IPS-20b (cell line): Measurements from ENCODE around the gene SFXN3.

Experiments used
- H3K27ac ChIP-seq: one replicate; pipeline ENCODE4 v1.5.1; 2013; ENCODE audit warnings: low read length
- H3K27me3 ChIP-seq: 2 replicates; pipeline ENCODE4 v1.6.1; 2013; ENCODE audit warnings: mild to moderate bottlenecking, low read length, inconsistent platforms; ENCODE audit not compliant: insufficient read depth
- H3K36me3 ChIP-seq: 2 replicates; pipeline ENCODE4 v1.6.1; 2013; ENCODE audit warnings: low read depth, mild to moderate bottlenecking, inconsistent platforms, low read length, moderate library complexity; ENCODE audit not compliant: insufficient read depth
- H3K4me1 ChIP-seq: 2 replicates; pipeline ENCODE4 v1.6.1; 2013; ENCODE audit warnings: mild to moderate bottlenecking, control low read depth, inconsistent platforms, low read length, moderate library complexity; ENCODE audit not compliant: insufficient read depth
- H3K4me3 ChIP-seq: 2 replicates; pipeline ENCODE4 v1.5.1; 2013; ENCODE audit warnings: mild to moderate bottlenecking, low read length, inconsistent platforms
- H3K9ac ChIP-seq: 2 replicates; pipeline ENCODE4 v1.6.1; 2013; ENCODE audit warnings: low read depth, mild to moderate bottlenecking, inconsistent platforms, low read length, moderate library complexity
- H3K9me3 ChIP-seq: 2 replicates; pipeline ENCODE4 v1.6.1; 2013; ENCODE audit warnings: mild to moderate bottlenecking, low read depth, low read length, inconsistent platforms; ENCODE audit not compliant: insufficient read depth

SFXN3 gene

DNA sequence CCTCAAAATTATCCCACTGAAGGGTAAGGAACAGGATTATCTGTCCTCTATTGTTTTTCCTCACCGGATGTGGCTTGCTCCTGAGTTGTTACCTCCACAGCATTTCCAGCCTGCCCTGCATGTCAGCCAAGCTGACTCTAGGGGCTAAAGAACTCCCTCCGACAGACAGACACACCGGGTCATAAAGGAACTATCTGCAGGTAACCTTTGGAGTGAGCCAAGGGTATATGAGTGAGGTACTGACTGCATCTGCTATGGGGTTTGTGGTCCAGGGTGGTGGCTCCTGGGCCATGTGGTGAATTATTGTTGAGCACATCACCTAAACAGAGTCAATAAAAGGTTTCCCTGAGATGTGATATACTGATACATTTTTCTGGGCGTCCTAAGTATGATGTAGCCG, 23.8 kb downstream of the SFXN3 start:
- no peaks in the 10 kb centered on the region for H3K36me3 ChIP-seq
- H3K27me3 ChIP-seq = peaks cover 26% of the 10 kb centered on the region
- H3K27ac ChIP-seq = no peak overlapping the region
- no peak overlapping the region for H3K9ac ChIP-seq
- H3K4me1 ChIP-seq = peaks cover 6% of the 10 kb centered on the region; the same call in 1 of the 2 replicates
- H3K9me3 ChIP-seq = no peaks in the 10 kb centered on the region
- H3K4me3 ChIP-seq = no peak overlapping the region

DNA sequence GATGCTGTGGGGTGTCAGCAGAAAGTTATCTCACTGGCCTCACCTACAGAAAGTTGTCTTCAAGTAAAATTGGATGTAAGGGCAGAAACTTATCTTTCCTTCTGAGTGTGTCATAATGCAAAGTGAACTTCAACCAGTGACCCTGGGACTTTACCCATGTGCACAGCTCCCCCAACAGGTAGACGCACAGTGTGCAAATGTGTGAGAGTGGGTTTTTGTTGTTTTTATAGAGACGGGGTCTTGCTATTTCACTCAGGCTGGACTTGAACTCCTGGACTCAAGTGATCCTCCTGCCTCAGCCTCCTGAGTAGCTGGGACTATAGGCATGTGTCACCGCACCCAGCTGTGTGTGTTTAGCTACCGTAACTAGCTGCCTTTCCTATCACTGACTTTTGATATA, 24.4 kb downstream of the SFXN3 start:
- Histone ChIP-seq H3K9me3 (no peaks in the 10 kb centered on the region), H3K27ac (no peak overlapping the region), H3K4me1 (peaks cover 6% of the 10 kb centered on the region; the same call in 1 of the 2 replicates), H3K4me3 (no peak overlapping the region), H3K27me3 (peaks cover 20% of the 10 kb centered on the region), H3K9ac (no peak overlapping the region), H3K36me3 (no peaks in the 10 kb centered on the region)

DNA sequence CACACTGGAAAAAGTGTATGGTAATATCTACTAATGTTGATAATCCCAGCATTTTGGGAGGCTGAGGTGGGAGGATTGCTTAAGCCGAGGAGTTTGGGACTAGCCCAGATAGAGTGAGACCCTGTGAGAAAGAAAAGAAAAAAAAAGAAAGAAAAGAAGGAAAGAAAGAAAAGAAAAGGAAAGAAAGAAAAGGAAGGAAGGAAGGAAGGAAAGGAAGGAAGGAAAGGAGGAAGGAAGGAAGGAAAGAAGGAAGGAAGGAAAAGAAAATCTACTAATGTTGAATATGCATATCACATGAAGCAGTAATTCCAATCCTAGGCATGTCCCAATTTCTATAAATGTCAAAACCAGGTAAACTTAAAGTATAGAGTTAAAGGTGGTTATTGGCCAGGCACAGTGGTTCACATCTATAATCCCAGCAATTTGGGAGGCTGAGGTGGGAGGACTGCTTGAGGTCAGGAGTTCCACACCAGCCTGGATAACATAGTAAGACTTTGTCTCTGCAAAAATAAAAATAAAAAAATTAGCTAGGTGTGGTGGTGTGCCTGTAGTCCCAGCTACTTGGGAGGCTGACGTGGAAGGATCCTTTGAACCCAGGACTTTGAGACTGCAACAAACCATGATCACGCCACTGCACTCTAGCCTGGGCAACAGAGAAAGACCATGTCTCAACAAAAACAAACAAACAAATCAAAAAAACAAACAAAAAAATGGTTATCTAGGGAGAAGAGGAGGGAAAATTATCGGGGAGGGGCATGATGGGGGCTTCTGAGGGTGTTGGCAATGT, 25.5 kb downstream of the SFXN3 start:
- H3K4me3 ChIP-seq = no peak overlapping the region
- H3K4me1 ChIP-seq = no peaks in the 10 kb centered on the region
- H3K9ac ChIP-seq = no peak overlapping the region
- no peaks in the 10 kb centered on the region for H3K9me3 ChIP-seq
- H3K36me3 ChIP-seq = no peaks in the 10 kb centered on the region
- peaks cover 14% of the 10 kb centered on the region for H3K27me3 ChIP-seq
- H3K27ac ChIP-seq = no peak overlapping the region

DNA sequence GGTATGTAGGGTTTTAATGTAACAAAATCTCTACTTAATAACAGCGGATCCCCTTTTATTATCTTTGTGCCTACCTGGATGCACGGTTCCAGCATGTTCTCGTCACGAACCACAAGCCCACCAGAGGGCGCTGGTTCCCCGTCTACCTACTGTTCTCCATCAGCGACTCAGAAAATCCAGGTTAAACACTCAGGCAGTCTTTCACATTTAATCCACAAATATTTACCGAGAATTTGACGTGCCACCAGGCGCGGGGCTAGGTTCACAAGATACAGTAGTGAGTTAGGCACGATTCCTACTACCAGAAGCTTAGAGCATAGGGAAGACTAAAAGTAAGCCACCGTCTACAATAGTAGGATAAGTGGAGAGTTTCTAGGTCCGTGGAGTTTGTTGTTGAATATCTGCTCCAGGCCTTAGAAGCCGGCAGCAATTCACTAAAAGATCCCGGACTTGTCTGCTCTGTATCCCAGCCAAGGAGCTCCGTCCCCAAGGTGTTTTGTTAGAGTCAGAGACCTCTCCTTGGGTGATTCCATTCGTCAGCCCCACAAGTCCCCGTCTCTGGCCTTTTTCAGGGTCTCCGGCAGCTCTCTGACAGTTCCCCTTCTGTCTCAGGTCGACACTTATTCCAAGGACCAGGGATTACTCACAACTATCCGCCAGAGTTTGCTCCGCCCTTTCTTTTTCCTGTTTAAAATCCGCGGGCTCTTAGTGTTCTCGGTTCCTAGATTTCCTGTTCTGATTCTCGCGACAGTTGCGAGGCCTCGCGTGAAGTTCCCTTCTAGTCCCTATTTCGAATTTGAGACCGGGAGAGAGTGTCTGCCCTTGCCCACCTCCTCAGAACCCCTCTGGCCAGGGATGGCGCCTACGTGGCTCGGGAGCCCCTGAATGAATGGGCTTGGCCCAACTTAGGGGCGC, 29.3 kb downstream of the SFXN3 start:
- H3K4me3 ChIP-seq = peak overlapping the region; percentile 88
- H3K27ac ChIP-seq = peak overlapping the region; percentile 13
- H3K9me3 ChIP-seq = no peaks in the 10 kb centered on the region
- H3K9ac ChIP-seq = peak overlapping the region; percentile 84
- peaks cover 43% of the 10 kb centered on the region for H3K27me3 ChIP-seq
- H3K4me1 ChIP-seq = peaks cover 10% of the 10 kb centered on the region
- no peaks in the 10 kb centered on the region for H3K36me3 ChIP-seq

DNA sequence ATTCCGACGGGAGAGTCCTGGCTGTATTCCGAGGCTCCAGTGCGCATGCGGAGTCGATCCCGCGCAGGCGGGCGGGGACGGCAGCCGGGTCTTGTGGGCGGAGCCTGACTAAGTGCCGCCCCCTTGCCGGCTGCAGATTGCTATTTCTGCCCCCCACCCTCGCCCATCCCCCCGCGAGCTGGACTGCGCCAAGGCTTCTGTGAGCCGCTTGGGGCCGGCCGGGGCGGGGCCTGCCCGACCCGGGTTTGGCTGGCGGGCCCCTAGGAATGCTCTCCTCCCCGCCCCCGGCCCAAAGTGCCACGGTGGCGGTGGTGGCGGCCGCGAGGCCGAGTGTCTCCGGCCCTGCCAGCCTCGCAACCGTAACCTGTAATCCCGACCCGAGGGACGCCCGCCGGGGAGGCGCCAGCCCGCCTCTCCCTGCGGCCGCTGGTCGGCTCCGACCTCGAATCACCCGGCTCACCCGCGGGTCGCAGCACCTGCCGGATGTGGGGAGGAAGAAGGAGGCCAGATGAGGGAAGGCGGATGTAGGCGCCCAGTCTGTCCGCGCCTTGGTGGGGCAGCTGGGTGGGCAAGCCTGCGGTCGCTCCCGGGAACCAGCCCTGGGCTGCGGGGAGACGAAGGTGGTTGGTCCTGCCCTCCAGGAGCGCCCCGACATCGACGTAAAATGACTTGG, 30.1 kb downstream of the SFXN3 start:
- peak overlapping the region; percentile 13 for H3K27ac ChIP-seq
- H3K9ac ChIP-seq = peak overlapping the region; percentile 84
- no peaks in the 10 kb centered on the region; the same call in 1 of the 2 replicates for H3K9me3 ChIP-seq
- H3K4me3 ChIP-seq = peak overlapping the region; percentile 88
- H3K4me1 ChIP-seq = peaks cover 13% of the 10 kb centered on the region
- peaks cover 50% of the 10 kb centered on the region for H3K27me3 ChIP-seq
- no peaks in the 10 kb centered on the region for H3K36me3 ChIP-seq

DNA sequence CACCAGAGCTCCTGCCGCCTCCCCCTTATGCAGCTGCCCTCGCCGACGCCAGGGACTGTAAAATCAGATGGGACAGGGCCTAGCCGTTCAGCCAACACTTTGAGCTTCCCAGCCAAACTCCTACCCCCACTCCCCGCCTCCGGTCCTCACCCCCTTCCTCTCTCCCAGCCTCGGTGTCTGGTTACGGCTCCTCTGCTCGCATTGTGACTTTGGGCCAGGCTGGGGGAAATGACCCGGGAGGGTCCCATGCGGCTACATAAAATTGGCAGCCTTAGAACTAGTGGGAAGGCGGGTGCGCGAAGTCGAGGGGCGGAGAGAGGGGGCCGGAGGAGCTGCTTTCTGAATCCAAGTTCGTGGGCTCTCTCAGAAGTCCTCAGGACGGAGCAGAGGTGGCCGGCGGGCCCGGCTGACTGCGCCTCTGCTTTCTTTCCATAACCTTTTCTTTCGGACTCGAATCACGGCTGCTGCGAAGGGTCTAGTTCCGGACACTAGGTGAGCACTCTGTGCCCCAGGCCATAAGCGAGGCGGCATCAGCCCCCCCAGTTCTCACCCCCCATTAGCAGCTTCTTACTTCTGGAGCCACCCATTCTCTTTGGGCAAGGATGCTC, 30.7 kb downstream of the SFXN3 start, which contains the start of gene KAZALD1:
Gene KAZALD1 (plus strand): TSS at position 366 of the 608 bp plus-strand sequence. CDS start 604 bp downstream, outside the sequence.
- H3K27me3 ChIP-seq = peaks cover 57% of the 10 kb centered on the region
- peak within 1 kb of the TSS; percentile 84 for H3K9ac ChIP-seq
- H3K27ac ChIP-seq = peak within 1 kb of the TSS; percentile 13

DNA sequence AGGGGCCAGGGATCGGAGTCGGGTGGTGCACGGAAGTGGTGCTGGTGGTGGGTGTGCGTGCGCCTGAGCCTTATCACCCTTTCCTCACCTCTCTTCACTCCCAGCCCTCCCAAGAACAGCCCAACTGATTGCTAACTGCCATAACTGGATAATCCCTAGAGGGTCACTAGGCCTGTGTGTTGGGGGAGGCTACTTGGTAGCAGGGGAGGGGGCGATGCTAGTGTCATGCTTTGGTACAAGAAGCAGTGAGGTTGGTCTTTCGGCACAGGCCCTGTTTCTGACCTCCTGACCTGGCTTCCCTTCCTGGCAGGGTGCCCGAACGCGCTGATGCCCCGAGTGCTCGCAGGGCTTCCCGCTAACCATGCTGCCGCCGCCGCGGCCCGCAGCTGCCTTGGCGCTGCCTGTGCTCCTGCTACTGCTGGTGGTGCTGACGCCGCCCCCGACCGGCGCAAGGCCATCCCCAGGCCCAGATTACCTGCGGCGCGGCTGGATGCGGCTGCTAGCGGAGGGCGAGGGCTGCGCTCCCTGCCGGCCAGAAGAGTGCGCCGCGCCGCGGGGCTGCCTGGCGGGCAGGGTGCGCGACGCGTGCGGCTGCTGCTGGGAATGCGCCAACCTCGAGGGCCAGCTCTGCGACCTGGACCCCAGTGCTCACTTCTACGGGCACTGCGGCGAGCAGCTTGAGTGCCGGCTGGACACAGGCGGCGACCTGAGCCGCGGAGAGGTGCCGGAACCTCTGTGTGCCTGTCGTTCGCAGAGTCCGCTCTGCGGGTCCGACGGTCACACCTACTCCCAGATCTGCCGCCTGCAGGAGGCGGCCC, 31.4 kb downstream of the SFXN3 start:
- Histone ChIP-seq H3K36me3 (no peaks in the 10 kb centered on the region), H3K4me1 (peaks cover 13% of the 10 kb centered on the region), H3K9ac (peak overlapping the region; percentile 84; the same call in 1 of the 2 replicates), H3K27me3 (peaks cover 64% of the 10 kb centered on the region), H3K9me3 (no peaks in the 10 kb centered on the region; the same call in 1 of the 2 replicates), H3K4me3 (peak overlapping the region; percentile 88), H3K27ac (no peak overlapping the region)

More for the DNA sequence above, 30.7 kb downstream of the SFXN3 start, which contains the start of gene KAZALD1:
- Histone ChIP-seq H3K4me3 (peak within 1 kb of the TSS; percentile 88), H3K4me1 (peaks cover 13% of the 10 kb centered on the region), H3K9me3 (no peaks in the 10 kb centered on the region; the same call in 1 of the 2 replicates), H3K36me3 (no peaks in the 10 kb centered on the region)

- H3K4me1 ChIP-seq = peaks cover 13% of the 10 kb centered on the region
- H3K36me3 ChIP-seq = no peaks in the 10 kb centered on the region
- H3K9me3 ChIP-seq = no peaks in the 10 kb centered on the region; the same call in 1 of the 2 replicates
- no peak overlapping the region for H3K27ac ChIP-seq
- H3K4me3 ChIP-seq = peak overlapping the region; percentile 88; the same call in 1 of the 2 replicates
- H3K9ac ChIP-seq = no peak overlapping the region
- peaks cover 70% of the 10 kb centered on the region for H3K27me3 ChIP-seq
Observed at GRCh38 chr10:101063050-101063525, 32.1 kb downstream of the SFXN3 start.

DNA sequence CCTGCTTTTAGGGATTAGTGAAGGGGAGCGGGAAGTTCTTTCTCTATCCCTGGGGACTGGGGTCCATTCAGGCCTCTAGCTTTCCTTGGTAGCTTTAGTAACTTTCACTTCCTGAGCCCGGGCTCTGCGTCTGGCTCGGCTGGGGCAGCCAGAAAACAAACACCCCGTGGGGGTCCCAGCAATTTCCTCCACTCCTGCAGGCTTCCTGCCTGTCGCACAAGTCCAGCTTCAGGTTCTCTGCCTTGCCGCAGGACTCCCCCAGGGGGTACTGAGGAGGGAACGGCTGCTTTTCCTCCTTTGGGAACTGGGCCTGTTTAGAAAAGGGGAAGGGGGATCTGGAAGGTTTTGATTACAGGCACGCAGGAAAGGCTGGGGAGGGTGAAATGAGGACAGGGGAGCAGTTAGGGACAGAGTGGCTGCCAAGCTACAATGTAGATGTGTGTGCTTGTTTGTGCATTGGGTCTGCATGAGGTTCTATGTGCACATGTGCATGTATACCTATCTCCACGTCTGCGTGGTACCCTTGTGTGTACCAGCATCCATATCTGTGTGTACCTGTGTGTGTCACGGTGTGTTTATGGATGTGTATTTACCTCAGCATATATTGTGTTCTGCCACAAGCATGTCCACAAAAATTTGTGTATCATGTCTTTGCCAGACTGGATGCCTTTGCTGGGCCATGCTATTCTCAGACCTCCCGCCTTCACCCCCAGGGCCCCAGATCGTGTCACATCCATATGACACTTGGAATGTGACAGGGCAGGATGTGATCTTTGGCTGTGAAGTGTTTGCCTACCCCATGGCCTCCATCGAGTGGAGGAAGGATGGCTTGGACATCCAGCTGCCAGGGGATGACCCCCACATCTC, 32.7 kb downstream of the SFXN3 start:
- Histone ChIP-seq H3K9me3 (no peaks in the 10 kb centered on the region; the same call in 1 of the 2 replicates), H3K36me3 (no peaks in the 10 kb centered on the region), H3K27me3 (peaks cover 70% of the 10 kb centered on the region), H3K27ac (no peak overlapping the region), H3K4me3 (peak overlapping the region; percentile 88; the same call in 1 of the 2 replicates), H3K9ac (no peak overlapping the region), H3K4me1 (peaks cover 13% of the 10 kb centered on the region)
